ENCODE data around the gene EIF2AK3. TPM values are rescaled to one million over a fixed set of nuclear protein-coding genes. Genes with fewer than 3 reads are reported as not detected.

EIF2AK3 gene
- polyA plus RNA-seq, 3 donors: 2.0 to 6.6 (median 2.3) TPM

GRCh38 chr2:88658326-88658725 is 31.1 kb upstream of the EIF2AK3 start:
- WGBS (ENCODE audit: insufficient coverage): no CpG with 5 or more reads among the region's 3 CpGs
- no peaks in the 10 kb centered on the region for H3K4me1 ChIP-seq (ENCODE audit: control insufficient read depth in 1 of 2, insufficient read depth in 2 of 2, low read length in 2 of 2)
- no peaks in the 10 kb centered on the region for H3K79me2 ChIP-seq (ENCODE audit: insufficient read depth, low read length)
- Mint-ChIP-seq H3K27me3 (ENCODE audit: low read depth in 3 of 3) (peaks cover 2% of the 10 kb centered on the region in 3 donors), H3K9me3 (peaks cover 0 to 7% (median 3%) of the 10 kb centered on the region in 7 donors), H3K27ac (no peak overlapping the region), H3K4me1 (no peaks in the 10 kb centered on the region), H3K4me3 (no peak overlapping the region), H3K36me3 (no peaks in the 10 kb centered on the region)
- H3K27ac ChIP-seq (ENCODE audit: low read depth in 1 of 2, low read length in 2 of 2): no peak overlapping the region
- intact Hi-C loops (cut with micrococcal nuclease): no loop called here
- no peak overlapping the region for H3K9ac ChIP-seq (ENCODE audit: insufficient read depth, low read length, poor library complexity, severe bottlenecking)
- no peak overlapping the region for H3K4me2 ChIP-seq (replicated peaks; ENCODE audit: extremely low read depth, low read length, poor library complexity, severe bottlenecking)
- no peak for DNase-seq
- peaks cover 0 to 2% of the 10 kb centered on the region in 2 donors for H3K9me3 ChIP-seq (replicated peaks in 1 of 2; ENCODE audit: control insufficient read depth in 1 of 2, insufficient read depth in 1 of 2, low read length in 2 of 2)
- no peak overlapping the region for H3K4me3 ChIP-seq (replicated peaks in 1 of 3; ENCODE audit: low read depth in 2 of 3, low read length in 3 of 3)
- H3K27me3 ChIP-seq (ENCODE audit: control insufficient read depth in 2 of 2, insufficient read depth in 2 of 2, low read length in 2 of 2): no peaks in the 10 kb centered on the region
- no peaks in the 10 kb centered on the region for H4K20me1 ChIP-seq (ENCODE audit: insufficient read depth, low read length)
- no peaks in the 10 kb centered on the region for H3K36me3 ChIP-seq (replicated peaks in 1 of 2; ENCODE audit: control insufficient read depth in 1 of 2, insufficient read depth in 2 of 2, low read length in 2 of 2)
- H2AFZ ChIP-seq (ENCODE audit: insufficient read depth, low read depth, low read length, poor library complexity, severe bottlenecking): no peak overlapping the region
- no peak for TF ChIP-seq CTCF (IDR thresholded peaks at IDR 0.05)

- H3K9me3 Mint-ChIP-seq: peaks cover 0 to 7% (median 3%) of the 10 kb centered on the region in 7 donors
- Histone ChIP-seq H3K4me1 (ENCODE audit: control insufficient read depth in 1 of 2, insufficient read depth in 2 of 2, low read length in 2 of 2) (no peaks in the 10 kb centered on the region), H4K20me1 (ENCODE audit: insufficient read depth, low read length) (no peaks in the 10 kb centered on the region), H3K9ac (ENCODE audit: insufficient read depth, low read length, poor library complexity, severe bottlenecking) (no peak overlapping the region), H2AFZ (ENCODE audit: insufficient read depth, low read depth, low read length, poor library complexity, severe bottlenecking) (no peak overlapping the region), H3K4me2 (replicated peaks; ENCODE audit: extremely low read depth, low read length, poor library complexity, severe bottlenecking) (no peak overlapping the region), H3K79me2 (ENCODE audit: insufficient read depth, low read length) (no peaks in the 10 kb centered on the region), H3K27ac (ENCODE audit: low read depth in 1 of 2, low read length in 2 of 2) (no peak overlapping the region), H3K27me3 (ENCODE audit: control insufficient read depth in 2 of 2, insufficient read depth in 2 of 2, low read length in 2 of 2) (no peaks in the 10 kb centered on the region), H3K9me3 (replicated peaks in 1 of 2; ENCODE audit: control insufficient read depth in 1 of 2, insufficient read depth in 1 of 2, low read length in 2 of 2) (peaks cover 0 to 2% of the 10 kb centered on the region in 2 donors), H3K36me3 (replicated peaks in 1 of 2; ENCODE audit: control insufficient read depth in 1 of 2, insufficient read depth in 2 of 2, low read length in 2 of 2) (no peaks in the 10 kb centered on the region), H3K4me3 (replicated peaks in 1 of 3; ENCODE audit: low read depth in 2 of 3, low read length in 3 of 3) (no peak overlapping the region)
- no peak overlapping the region for H3K27ac Mint-ChIP-seq
- no peaks in the 10 kb centered on the region for H3K4me1 Mint-ChIP-seq
- WGBS (ENCODE audit: insufficient coverage): 100% methylated on average over 1 of the region's 2 CpGs
- intact Hi-C loops (cut with micrococcal nuclease): no loop called here
- no peaks in the 10 kb centered on the region for H3K36me3 Mint-ChIP-seq
- TF ChIP-seq CTCF (IDR thresholded peaks at IDR 0.05): no peak
- H3K27me3 Mint-ChIP-seq (ENCODE audit: low read depth in 3 of 3): peaks cover 0 to 2% (median 2%) of the 10 kb centered on the region in 3 donors
- DNase-seq: no peak
- no peak overlapping the region for H3K4me3 Mint-ChIP-seq
These were observed 29.9 kb upstream of the EIF2AK3 start for GRCh38 chr2:88657131-88657530.

Measured in CD14-positive monocyte (primary cell).